HTR-8/SVneo (cell line): ENCODE measurements around the gene BIRC2.

Experiments
- DNase-seq: peaks from one replicate; pipeline ENCODE4 v3.0.0; 2011; ENCODE audit warnings: low spot score, mixed read lengths; ENCODE audit not compliant: insufficient read length
- FAIRE-seq: peaks from 2 replicates; lab custom pipeline; 2011; peaks lifted over from hg19 to GRCh38; lab: Jason Lieb, UNC

The BIRC2 gene

DNA sequence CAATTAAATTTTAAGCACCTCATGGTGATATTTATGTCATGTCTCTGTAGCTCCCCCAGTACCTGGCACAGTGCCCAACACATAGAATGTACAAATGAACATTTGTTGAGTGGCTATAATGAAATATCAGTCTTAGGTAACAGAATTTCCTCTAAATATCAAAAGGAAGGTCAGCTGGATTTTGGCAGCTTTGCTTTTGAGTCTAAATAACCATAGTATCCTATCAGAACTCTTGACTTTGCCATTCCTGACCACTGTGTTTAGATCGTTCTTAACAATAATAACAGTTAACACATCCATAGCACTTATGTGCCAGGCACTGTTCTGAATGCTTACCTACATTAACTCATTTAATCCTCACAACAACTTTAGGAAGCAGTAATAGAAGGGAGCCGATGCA, 79.0 kb downstream of the BIRC2 start:
- DNase-seq = no peak
- FAIRE-seq = peak; percentile 58

DNA sequence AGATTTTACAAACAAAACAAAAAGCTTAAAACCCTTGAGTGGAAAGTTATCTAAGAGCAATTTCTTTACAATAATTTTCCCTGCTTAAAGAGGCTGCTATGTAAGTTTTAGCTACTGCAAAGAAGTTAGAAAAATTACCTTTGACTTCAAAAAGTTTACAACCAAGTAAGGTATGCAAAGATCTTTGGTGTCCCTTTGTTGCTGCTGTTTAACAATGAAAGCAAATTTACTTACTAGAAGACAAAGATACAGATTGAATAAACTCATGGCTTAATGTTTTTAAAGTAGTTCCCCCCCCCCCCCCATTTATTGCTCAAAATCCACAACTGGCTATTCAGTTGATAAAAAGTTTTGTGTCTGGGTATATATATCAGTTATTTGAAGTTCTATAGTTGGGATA, 79.6 kb downstream of the BIRC2 start:
- FAIRE-seq = no peak
- no peak for DNase-seq

DNA sequence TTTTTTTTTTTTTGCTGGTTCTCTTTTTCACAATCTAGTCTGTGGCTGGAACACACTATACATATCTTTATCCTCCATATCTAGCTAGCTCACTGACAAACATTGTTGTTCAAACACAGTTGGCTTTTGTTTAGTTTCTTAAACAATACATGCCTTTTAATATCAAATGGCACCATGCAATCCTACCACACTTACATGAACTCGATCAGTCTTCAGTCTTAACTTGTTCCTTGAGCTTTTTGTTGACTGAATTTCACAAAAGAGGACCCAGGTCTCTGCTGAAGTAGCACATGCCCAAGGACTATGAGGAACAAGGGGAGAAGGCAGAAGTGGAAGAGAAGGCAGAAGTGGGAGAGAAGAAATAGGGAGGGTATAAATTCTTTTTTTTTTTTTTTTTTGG, 80.1 kb downstream of the BIRC2 start:
- no peak for DNase-seq
- FAIRE-seq = no peak
